Measurements from ENCODE around the gene KDM8. TPM values are rescaled to one million over a fixed set of nuclear protein-coding genes. Genes with fewer than 3 reads are reported as not detected.

The KDM8 gene
- total RNA-seq, 4 donors from 2014 or later, result 0.56 to 4.4 (median 2.5) TPM

DNA sequence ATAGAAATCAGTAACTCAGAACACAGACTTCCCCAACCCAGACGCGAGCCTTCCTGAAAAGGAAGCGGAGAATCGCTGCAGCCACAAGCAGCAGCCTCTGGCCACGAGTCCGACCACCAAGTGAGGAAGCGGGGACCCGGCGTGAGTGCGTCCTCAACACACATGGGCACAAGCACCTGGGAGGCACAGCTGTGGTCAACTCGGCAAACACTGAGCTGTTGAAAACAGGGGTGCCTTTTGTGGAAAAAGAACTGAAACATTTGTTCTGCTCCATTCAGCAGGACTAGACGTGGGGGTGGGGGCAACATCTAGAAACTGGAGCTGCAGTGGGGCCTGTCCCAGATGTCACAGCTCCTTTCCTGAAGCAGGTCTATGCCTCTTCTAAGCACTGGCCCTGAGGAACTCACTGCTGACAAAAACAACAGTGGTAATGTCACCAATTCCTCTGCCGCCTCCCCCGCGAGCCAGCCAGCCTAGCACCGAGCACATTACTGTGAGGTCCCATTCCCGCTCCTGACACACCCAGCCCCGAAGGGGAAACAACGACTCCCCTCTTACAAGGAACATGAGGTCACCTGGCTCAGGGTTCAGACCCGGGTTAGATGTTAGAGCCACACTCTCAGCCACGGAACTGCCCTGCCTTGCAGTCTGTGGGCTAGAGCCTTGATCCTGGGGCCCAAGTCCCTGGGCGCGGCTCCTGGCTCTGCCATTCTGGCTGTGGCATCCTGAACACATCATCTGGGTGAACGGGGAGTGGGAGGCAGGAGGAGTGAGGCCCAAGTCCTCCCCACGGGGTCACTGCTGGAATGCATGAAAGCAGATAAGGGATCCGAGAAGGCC is 29.0 kb downstream of the KDM8 start:
- H3K27ac ChIP-seq, result peak overlapping the region in 3 of 4 donors; percentile 32 to 70 (median 35)
- intact Hi-C loops (cut with DNase I), result no loop called here

DNA sequence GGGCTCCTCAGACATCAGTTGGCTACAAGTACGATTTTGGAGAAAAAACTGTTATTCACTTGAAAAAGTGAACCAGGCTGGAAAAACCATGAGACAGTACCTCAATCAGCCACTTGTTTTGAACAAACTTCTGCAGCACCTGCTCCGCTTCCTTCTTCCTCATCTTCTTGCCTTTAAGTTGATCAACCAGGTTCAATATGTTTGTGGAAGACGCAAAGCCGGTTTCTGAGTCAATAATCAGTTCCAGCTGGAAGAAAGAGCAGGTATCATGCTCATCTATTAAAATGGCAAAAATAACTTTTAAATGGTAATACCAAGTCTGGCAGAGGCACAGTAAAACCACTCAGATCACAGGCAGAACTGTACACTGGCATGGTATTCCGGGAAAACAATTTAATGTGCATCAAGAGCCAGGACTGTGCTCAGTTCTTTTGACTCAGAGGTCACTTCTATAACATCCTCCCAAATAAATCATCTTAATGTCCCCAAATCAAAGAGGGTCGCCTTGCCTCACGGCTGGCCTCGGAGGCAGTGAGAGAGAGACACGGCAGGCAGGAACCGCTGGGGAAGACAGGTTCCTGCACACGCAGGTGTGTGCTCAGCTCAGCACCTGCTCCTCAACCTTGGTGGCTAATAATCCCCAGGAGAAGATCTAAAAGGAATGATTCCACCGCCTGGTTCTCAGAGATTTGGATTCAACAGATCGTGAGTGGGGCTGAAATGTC is 29.7 kb downstream of the KDM8 start:
- intact Hi-C loops (cut with DNase I), result no loop called here
- Histone ChIP-seq H3K4me1 (peaks cover 18 to 93% (median 42%) of the 10 kb centered on the region in 3 donors), H3K27ac (peak overlapping the region in 3 of 4 donors; percentile 32 to 70 (median 35)), H3K4me3 (no peak overlapping the region), H3K36me3 (peaks cover 0 to 52% (median 8%) of the 10 kb centered on the region in 3 donors), H3K27me3 (no peaks in the 10 kb centered on the region), H3K9me3 (no peaks in the 10 kb centered on the region)
- TF ChIP-seq, protein P1, sequence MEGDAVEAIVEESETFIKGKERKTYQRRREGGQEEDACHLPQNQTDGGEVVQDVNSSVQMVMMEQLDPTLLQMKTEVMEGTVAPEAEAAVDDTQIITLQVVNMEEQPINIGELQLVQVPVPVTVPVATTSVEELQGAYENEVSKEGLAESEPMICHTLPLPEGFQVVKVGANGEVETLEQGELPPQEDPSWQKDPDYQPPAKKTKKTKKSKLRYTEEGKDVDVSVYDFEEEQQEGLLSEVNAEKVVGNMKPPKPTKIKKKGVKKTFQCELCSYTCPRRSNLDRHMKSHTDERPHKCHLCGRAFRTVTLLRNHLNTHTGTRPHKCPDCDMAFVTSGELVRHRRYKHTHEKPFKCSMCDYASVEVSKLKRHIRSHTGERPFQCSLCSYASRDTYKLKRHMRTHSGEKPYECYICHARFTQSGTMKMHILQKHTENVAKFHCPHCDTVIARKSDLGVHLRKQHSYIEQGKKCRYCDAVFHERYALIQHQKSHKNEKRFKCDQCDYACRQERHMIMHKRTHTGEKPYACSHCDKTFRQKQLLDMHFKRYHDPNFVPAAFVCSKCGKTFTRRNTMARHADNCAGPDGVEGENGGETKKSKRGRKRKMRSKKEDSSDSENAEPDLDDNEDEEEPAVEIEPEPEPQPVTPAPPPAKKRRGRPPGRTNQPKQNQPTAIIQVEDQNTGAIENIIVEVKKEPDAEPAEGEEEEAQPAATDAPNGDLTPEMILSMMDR (IDR thresholded peaks at IDR 0.05), result no peak
- TF ChIP-seq POLR2A (IDR thresholded peaks at IDR 0.05), result no peak
- 81 to 82% methylated on average over 13 of the region's 13 CpGs for WGBS, 2 donors
- DNase-seq, result no peak

More for the DNA sequence above, 29.0 kb downstream of the KDM8 start:
- H3K4me1 ChIP-seq, result peaks cover 11 to 85% (median 36%) of the 10 kb centered on the region in 3 donors
- TF ChIP-seq POLR2A (IDR thresholded peaks at IDR 0.05), result no peak
- TF ChIP-seq, protein P1 (IDR thresholded peaks at IDR 0.05), result no peak
- H3K27me3 ChIP-seq, result no peaks in the 10 kb centered on the region
- H3K9me3 ChIP-seq, result no peaks in the 10 kb centered on the region
- no peak for DNase-seq
- WGBS, 2 donors, result 76 to 82% methylated on average over 15 to 19 of the region's 26 CpGs
- H3K4me3 ChIP-seq, result no peak overlapping the region
- peaks cover 0 to 54% (median 8%) of the 10 kb centered on the region in 3 donors for H3K36me3 ChIP-seq

DNA sequence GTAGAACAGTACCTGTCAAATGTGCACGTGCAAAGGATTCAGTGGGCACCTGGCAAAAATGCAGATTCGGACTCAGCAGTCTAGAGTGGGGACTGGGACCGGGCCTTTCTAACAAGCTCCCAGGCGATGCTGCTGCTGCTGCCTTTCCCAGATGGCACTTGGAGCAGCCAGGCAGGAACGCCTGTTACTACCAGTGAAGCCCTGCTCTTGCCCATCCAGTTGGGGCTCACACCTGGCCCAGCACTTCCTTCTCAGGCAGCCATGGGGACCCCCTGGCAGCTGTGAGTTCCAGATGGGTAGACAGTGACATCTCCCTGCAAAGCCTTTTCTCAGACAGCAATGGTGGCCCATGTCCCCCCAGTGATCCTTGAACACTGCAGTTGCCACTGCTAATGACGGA is 30.4 kb downstream of the KDM8 start:
- TF ChIP-seq, protein P1 (IDR thresholded peaks at IDR 0.05), result no peak
- 92% methylated on average over 5 of the region's 6 CpGs; no CpG with 5 or more reads in 1 of the 2 donors for WGBS, 2 donors
- DNase-seq, result no peak
- intact Hi-C loops (cut with DNase I), result no loop called here
- Histone ChIP-seq H3K4me3 (no peak overlapping the region), H3K4me1 (peaks cover 19 to 100% (median 48%) of the 10 kb centered on the region in 3 donors), H3K36me3 (peaks cover 0 to 50% (median 8%) of the 10 kb centered on the region in 3 donors), H3K27ac (peak overlapping the region in 3 of 4 donors; percentile 74 to 85 (median 78)), H3K9me3 (no peaks in the 10 kb centered on the region), H3K27me3 (no peaks in the 10 kb centered on the region)

DNA sequence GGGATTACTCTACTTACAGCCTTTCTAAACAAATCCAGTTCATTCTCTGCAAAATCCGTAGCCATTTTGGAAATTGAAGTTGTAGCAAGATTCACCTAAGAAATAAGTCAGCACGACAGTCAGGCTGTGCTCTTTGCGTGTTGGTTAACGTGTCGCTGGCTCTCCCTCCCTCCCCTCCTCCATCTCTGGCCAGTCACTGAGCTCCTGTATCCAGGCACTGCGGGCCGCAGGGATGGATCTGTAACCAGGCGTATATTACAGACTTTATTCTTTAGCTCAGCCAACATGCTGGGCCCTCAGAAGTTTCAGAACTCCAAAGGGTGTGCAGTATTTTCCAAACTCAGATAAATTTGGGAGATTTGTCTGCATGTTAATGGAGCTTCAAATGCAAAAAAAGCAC is 30.8 kb downstream of the KDM8 start:
- Histone ChIP-seq H3K4me3 (no peak overlapping the region), H3K27me3 (no peaks in the 10 kb centered on the region), H3K36me3 (peaks cover 0 to 50% (median 8%) of the 10 kb centered on the region in 3 donors), H3K4me1 (peaks cover 19 to 97% (median 48%) of the 10 kb centered on the region in 3 donors), H3K9me3 (no peaks in the 10 kb centered on the region), H3K27ac (peak overlapping the region in 3 of 4 donors; percentile 74 to 85 (median 78))
- no peak for DNase-seq
- TF ChIP-seq POLR2A (IDR thresholded peaks at IDR 0.05), result no peak
- TF ChIP-seq, protein P1 (IDR thresholded peaks at IDR 0.05), result no peak
- intact Hi-C loops (cut with DNase I), result no loop called here
- WGBS, 2 donors, result 84 to 88% methylated on average over 8 of the region's 8 CpGs
